K562 (cell line): Measurements from ENCODE around the gene SLC2A8. TPM values are rescaled to one million over a fixed set of nuclear protein-coding genes. Genes with fewer than 3 reads are reported as not detected.

ENCODE experiments used
- HEY1 ChIP-seq: fragments of 250-450 bp; sonication (Bioruptor Pico); IDR thresholded peaks from 2 replicates; pipeline ENCODE4 v1.5.0; 2020; ENCODE audit warnings: mild to moderate bottlenecking, moderate library complexity, borderline replicate concordance
- NCOA4 ChIP-seq: fragments of 450-650 bp; IDR thresholded peaks from 2 replicates; pipeline ENCODE4 v1.6.1; 2018; ENCODE audit warnings: mild to moderate bottlenecking; ENCODE audit not compliant: partially characterized antibody
- NCOA6 ChIP-seq: fragments of 450-650 bp; IDR thresholded peaks from 2 replicates; pipeline ENCODE4 v1.6.1; 2017; ENCODE audit warnings: mild to moderate bottlenecking
- PHTF2 ChIP-seq: fragments of 250-450 bp; sonication (Bioruptor Pico); IDR thresholded peaks from 2 replicates; pipeline ENCODE4 v1.5.0; 2021; ENCODE audit warnings: mild to moderate bottlenecking
- POLR3G ChIP-seq: IDR thresholded peaks from 2 replicates; pipeline ENCODE4 v1.6.1; 2011; ENCODE audit not compliant: insufficient read length, insufficient replicate concordance; ENCODE audit errors: extremely low read depth
- ZNF217 ChIP-seq: sonication (generic); formaldehyde crosslinking; IDR thresholded peaks from 2 replicates; pipeline ENCODE4 v1.8.0; 2022; ENCODE audit warnings: mild to moderate bottlenecking, missing genetic modification reagents
- ZNF445 ChIP-seq: fragments of 250-450 bp; sonication (Bioruptor Pico); IDR thresholded peaks from 2 replicates; pipeline ENCODE4 v1.4.0; 2020; ENCODE audit warnings: low read depth, mild to moderate bottlenecking, moderate library complexity
- ZNF717 ChIP-seq: fragments of 250-450 bp; sonication (Bioruptor Pico); IDR thresholded peaks from 2 replicates; pipeline ENCODE4 v1.5.0; 2021
- polyA plus RNA-seq, 8 experiments: library from polyadenylated mRNA; depleted of rRNA in 4 of 8; stranded (reverse) in 5 of 8; unstranded in 3 of 8; fragments of >200 nt; fragmentation: Nextera tagmentation in 2 of 8; fragmentation: Illumina TruSeq in 1 of 8; extraction: Ambion mirVana in 2 of 8; extraction: Trizol in 1 of 8; gene quantifications; 2 replicates each; pipeline versions ENCODE4 v1.2.1 to v1.2.3, GENCODE V29; 2011 to 2014; ENCODE audit warnings: inconsistent platforms in 1 of 8, missing spikeins in 1 of 8
- total RNA-seq, 7 experiments: library from RNA; depleted of rRNA in 6 of 7; stranded (reverse); fragments of >200 nt in 6 of 7; fragmentation: Illumina TruSeq in 2 of 7; extraction: Trizol in 2 of 7; gene quantifications; 2 replicates each; pipeline versions ENCODE4 v1.2.1 to v1.2.3, GENCODE V29; 2011 to 2021; ENCODE audit warnings: low replicate concordance in 1 of 7
- TF ChIP-seq, protein P1 (sequence below): fragments of 450-650 bp; IDR thresholded peaks from 2 replicates; pipeline ENCODE4 v1.6.1; 2017; ENCODE audit warnings: antibody characterized with exemption, mild to moderate bottlenecking
- TF ChIP-seq, protein P2 (sequence below): fragments of 450-650 bp; formaldehyde crosslinking; IDR thresholded peaks from 2 replicates; pipeline ENCODE4 v1.4.0; 2022; ENCODE audit warnings: missing genetic modification characterization
- TF ChIP-seq, protein P3 (sequence below), 2 experiments: fragments of 450-650 bp; IDR thresholded peaks; 2 replicates each; pipeline ENCODE4 v1.6.1; 2016; ENCODE audit warnings: mild to moderate bottlenecking in 2 of 2, borderline replicate concordance in 1 of 2, low read depth in 1 of 2, moderate library complexity in 1 of 2
- TF ChIP-seq, protein P4 (sequence below): fragments of 450-650 bp; formaldehyde crosslinking; IDR thresholded peaks from 2 replicates; pipeline ENCODE4 v1.4.0; 2020; ENCODE audit warnings: mild to moderate bottlenecking, moderate library complexity

The SLC2A8 gene
- total and polyA plus RNA-seq, 9 of the 15 experiments (the other 6 are each of a cell fraction or from before 2014, with no cell fraction given) = 0.13 to 12.9 (median 5.2) TPM

DNA sequence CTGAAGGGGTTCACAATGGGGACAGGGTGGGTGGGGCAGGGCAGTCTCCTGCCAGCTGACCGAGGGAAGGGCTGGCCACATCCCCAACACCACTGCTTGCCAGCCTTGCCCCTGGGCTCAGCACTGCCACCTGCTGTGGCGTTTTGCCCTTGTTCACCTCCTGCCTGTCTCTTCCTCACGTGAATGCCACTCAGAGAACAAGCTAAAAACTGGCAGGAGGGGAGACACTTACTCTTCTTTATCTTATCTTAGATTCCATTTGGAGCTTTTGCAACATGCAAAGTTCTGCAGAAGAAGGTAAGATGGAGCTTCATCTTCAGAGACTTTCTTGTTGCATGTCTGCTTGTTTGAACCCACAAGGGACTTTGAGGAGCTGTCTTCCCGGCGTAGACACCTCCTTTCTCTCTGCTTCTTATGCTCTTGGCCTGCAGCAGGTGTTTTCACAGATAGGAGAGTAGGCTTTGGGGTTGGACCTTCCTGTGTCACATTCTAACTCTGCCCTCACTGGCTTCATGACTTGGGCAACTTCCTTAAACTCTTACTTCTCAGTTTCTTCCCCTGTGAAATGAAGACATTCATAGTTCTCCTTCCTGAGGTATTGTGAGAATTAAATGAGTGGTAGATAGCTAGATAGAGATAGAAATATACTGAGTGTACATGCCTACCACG lies 58.5 kb downstream of the SLC2A8 start (continued):
- TF ChIP-seq, protein P1, sequence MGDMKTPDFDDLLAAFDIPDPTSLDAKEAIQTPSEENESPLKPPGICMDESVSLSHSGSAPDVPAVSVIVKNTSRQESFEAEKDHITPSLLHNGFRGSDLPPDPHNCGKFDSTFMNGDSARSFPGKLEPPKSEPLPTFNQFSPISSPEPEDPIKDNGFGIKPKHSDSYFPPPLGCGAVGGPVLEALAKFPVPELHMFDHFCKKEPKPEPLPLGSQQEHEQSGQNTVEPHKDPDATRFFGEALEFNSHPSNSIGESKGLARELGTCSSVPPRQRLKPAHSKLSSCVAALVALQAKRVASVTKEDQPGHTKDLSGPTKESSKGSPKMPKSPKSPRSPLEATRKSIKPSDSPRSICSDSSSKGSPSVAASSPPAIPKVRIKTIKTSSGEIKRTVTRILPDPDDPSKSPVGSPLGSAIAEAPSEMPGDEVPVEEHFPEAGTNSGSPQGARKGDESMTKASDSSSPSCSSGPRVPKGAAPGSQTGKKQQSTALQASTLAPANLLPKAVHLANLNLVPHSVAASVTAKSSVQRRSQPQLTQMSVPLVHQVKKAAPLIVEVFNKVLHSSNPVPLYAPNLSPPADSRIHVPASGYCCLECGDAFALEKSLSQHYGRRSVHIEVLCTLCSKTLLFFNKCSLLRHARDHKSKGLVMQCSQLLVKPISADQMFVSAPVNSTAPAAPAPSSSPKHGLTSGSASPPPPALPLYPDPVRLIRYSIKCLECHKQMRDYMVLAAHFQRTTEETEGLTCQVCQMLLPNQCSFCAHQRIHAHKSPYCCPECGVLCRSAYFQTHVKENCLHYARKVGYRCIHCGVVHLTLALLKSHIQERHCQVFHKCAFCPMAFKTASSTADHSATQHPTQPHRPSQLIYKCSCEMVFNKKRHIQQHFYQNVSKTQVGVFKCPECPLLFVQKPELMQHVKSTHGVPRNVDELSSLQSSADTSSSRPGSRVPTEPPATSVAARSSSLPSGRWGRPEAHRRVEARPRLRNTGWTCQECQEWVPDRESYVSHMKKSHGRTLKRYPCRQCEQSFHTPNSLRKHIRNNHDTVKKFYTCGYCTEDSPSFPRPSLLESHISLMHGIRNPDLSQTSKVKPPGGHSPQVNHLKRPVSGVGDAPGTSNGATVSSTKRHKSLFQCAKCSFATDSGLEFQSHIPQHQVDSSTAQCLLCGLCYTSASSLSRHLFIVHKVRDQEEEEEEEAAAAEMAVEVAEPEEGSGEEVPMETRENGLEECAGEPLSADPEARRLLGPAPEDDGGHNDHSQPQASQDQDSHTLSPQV = no peak
- no peak for TF ChIP-seq HEY1 (CRISPR knock-in tag)
- no peak for TF ChIP-seq NCOA6
- no peak for TF ChIP-seq ZNF217
- no peak for TF ChIP-seq PHTF2
- TF ChIP-seq, protein P2, sequence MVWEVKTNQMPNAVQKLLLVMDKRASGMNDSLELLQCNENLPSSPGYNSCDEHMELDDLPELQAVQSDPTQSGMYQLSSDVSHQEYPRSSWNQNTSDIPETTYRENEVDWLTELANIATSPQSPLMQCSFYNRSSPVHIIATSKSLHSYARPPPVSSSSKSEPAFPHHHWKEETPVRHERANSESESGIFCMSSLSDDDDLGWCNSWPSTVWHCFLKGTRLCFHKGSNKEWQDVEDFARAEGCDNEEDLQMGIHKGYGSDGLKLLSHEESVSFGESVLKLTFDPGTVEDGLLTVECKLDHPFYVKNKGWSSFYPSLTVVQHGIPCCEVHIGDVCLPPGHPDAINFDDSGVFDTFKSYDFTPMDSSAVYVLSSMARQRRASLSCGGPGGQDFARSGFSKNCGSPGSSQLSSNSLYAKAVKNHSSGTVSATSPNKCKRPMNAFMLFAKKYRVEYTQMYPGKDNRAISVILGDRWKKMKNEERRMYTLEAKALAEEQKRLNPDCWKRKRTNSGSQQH (CRISPR knock-in tag) = no peak
- no peak for TF ChIP-seq ZNF717 (CRISPR knock-in tag)
- TF ChIP-seq, protein P3, sequence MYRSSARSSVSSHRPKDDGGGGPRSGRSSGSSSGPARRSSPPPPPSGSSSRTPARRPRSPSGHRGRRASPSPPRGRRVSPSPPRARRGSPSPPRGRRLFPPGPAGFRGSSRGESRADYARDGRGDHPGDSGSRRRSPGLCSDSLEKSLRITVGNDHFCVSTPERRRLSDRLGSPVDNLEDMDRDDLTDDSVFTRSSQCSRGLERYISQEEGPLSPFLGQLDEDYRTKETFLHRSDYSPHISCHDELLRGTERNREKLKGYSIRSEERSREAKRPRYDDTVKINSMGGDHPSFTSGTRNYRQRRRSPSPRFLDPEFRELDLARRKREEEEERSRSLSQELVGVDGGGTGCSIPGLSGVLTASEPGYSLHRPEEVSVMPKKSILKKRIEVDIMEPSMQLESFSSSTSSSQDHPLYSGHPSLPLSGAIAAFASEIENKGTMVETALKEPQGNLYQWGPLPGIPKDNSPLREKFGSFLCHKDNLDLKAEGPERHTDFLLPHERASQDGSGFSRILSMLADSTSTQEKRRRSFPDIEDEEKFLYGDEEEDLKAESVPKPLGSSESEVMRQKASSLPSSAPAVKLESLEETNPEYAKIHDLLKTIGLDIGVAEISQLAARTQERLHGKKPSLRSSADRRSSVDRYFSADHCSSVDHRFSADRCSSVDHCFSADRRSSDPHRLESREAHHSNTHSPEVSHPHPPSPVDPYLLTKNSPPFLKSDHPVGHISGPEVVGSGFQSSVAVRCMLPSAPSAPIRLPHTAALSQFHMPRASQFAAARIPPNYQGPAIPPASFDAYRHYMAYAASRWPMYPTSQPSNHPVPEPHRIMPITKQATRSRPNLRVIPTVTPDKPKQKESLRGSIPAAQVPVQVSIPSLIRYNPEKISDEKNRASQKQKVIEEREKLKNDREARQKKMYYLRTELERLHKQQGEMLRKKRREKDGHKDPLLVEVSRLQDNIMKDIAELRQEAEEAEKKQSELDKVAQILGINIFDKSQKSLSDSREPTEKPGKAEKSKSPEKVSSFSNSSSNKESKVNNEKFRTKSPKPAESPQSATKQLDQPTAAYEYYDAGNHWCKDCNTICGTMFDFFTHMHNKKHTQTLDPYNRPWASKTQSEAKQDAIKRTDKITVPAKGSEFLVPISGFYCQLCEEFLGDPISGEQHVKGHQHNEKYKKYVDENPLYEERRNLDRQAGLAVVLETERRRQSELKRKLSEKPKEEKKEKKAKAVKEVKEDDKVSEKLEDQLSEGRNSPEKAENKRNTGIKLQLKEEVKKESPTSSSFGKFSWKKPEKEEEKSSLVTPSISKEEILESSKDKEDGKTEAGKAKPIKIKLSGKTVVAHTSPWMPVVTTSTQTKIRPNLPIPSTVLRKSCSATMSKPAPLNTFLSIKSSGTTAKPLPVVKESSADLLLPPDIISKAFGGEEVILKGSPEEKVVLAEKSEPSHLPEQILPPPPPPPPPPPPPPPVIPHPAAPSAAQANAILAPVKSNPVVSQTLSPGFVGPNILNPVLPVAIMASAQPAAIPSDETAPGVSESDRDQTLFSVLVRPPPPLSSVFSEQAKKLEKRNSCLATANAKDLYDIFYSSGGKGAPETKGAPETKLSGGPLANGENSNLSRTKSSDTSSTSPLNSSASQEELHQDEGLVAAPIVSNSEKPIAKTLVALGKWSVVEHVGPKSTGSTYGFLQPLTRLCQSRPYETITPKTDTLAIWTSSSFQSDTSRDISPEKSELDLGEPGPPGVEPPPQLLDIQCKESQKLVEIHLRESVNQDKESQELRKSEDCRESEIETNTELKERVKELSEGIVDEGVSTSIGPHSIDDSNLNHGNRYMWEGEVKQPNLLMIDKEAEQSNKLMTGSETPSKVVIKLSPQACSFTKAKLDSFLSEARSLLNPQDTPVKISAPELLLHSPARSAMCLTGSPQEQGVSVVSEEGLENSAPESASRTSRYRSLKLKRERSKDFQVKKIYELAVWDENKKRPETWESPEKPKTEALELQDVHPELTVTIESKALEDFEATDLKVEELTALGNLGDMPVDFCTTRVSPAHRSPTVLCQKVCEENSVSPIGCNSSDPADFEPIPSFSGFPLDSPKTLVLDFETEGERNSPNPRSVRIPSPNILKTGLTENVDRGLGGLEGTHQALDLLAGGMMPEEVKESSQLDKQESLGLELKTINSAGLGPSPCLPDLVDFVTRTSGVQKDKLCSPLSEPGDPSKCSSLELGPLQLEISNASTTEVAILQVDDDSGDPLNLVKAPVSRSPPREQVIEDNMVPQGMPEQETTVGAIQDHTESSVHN (IDR thresholded peaks at IDR 0.05; ENCODE audit: borderline replicate concordance in 1 of 2, low read depth in 1 of 2) = no peak
- TF ChIP-seq, protein P4, sequence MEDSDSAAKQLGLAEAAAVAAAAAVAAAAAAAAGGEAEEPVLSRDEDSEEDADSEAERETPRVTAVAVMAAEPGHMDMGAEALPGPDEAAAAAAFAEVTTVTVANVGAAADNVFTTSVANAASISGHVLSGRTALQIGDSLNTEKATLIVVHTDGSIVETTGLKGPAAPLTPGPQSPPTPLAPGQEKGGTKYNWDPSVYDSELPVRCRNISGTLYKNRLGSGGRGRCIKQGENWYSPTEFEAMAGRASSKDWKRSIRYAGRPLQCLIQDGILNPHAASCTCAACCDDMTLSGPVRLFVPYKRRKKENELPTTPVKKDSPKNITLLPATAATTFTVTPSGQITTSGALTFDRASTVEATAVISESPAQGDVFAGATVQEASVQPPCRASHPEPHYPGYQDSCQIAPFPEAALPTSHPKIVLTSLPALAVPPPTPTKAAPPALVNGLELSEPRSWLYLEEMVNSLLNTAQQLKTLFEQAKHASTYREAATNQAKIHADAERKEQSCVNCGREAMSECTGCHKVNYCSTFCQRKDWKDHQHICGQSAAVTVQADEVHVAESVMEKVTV (CRISPR knock-in tag) = no peak
- TF ChIP-seq ZNF445 (CRISPR knock-in tag) = no peak
- no peak for TF ChIP-seq POLR3G
- TF ChIP-seq NCOA4 = no peak
